IMR-90 (cell line): ENCODE data around the gene HMGN1. TPM values are rescaled to one million over a fixed set of nuclear protein-coding genes. Genes with fewer than 3 reads are reported as not detected.

Experiments used
- ATAC-seq: fragments of 200-7000 bp; cut with Tn5 transposase; 2 replicates; pipeline ENCODE4 v1.9.1; 2020; ENCODE audit warnings: low read depth, mild to moderate bottlenecking, moderate library complexity
- BruUV-seq: library from RNA; stranded (reverse); fragments of 400-500 nt; replicated peaks from 2 replicates; lab custom pipeline; 2021; lab: Mats Ljungman, UMichigan
- CTCF ChIA-PET: fragments of 300-600 bp; formaldehyde crosslinking; extraction: SDS; loops from one replicate; lab custom pipeline; 2021; ENCODE audit warnings: antibody characterized with exemption; lab: Yijun Ruan, JAX
- POLR2A ChIA-PET: fragments of 300-600 bp; sonication (Branson Sonifier 250); formaldehyde crosslinking; loops from one replicate; lab custom pipeline; 2022; ENCODE audit warnings: antibody characterized with exemption; ENCODE audit not compliant: unreplicated experiment; lab: Charles Lee
- DNase-seq: peaks from one replicate; pipeline ENCODE4 v3.0.0; 2013
- H2AFZ ChIP-seq: replicated peaks from 2 replicates; pipeline ENCODE3; 2013; ENCODE audit warnings: low read length, mild to moderate bottlenecking; ENCODE audit not compliant: poor library complexity
- H2AK5ac ChIP-seq: 2 replicates; pipeline ENCODE4 v1.6.1; 2013; ENCODE audit warnings: low read depth, low read length, inconsistent platforms
- H2AK9ac ChIP-seq: replicated peaks from 2 replicates; pipeline ENCODE3; 2013; ENCODE audit warnings: mild to moderate bottlenecking, low read depth, low read length, moderate library complexity; ENCODE audit not compliant: poor library complexity
- H2BK120ac ChIP-seq: 2 replicates; pipeline ENCODE4 v1.6.1; 2013; ENCODE audit warnings: low read depth, low read length, inconsistent platforms
- H2BK15ac ChIP-seq: 3 replicates; pipeline ENCODE4 v1.6.1; 2013; ENCODE audit warnings: low read depth, low read length, inconsistent platforms
- H2BK20ac ChIP-seq: 2 replicates; pipeline ENCODE4 v1.6.1; 2013; ENCODE audit warnings: low read depth, mild to moderate bottlenecking, inconsistent platforms, low read length, moderate library complexity
- H2BK5ac ChIP-seq: 2 replicates; pipeline ENCODE4 v1.6.1; 2013; ENCODE audit warnings: mild to moderate bottlenecking, low read depth, low read length, inconsistent platforms; ENCODE audit not compliant: poor library complexity, severe bottlenecking
- H3K14ac ChIP-seq: replicated peaks from 2 replicates; pipeline ENCODE4 v1.6.1; 2013; ENCODE audit warnings: low read depth, low read length, inconsistent platforms
- H3K18ac ChIP-seq: 2 replicates; pipeline ENCODE4 v1.6.1; 2013; ENCODE audit warnings: low read depth, low read length, control low read depth
- H3K23ac ChIP-seq: 2 replicates; pipeline ENCODE4 v1.6.1; 2013; ENCODE audit warnings: low read depth, low read length, inconsistent platforms
- H3K27ac ChIP-seq: 2 replicates; pipeline ENCODE4 v1.5.1; 2013; ENCODE audit warnings: mild to moderate bottlenecking, control low read depth, low read length; ENCODE audit not compliant: insufficient read depth
- H3K27me3 ChIP-seq: 2 replicates; pipeline ENCODE4 v1.6.1; 2013; ENCODE audit warnings: low read length; ENCODE audit not compliant: control insufficient read depth, insufficient read depth
- H3K36me3 ChIP-seq: 2 replicates; pipeline ENCODE4 v1.6.1; 2013; ENCODE audit warnings: low read length, mixed read lengths; ENCODE audit not compliant: control insufficient read depth, insufficient read depth
- H3K4ac ChIP-seq: 2 replicates; pipeline ENCODE4 v1.6.1; 2013; ENCODE audit warnings: low read depth, low read length, inconsistent platforms
- H3K4me1 ChIP-seq: 2 replicates; pipeline ENCODE4 v1.6.1; 2013; ENCODE audit warnings: low read length, mixed read lengths; ENCODE audit not compliant: control insufficient read depth, insufficient read depth
- H3K4me2 ChIP-seq: 2 replicates; pipeline ENCODE4 v1.6.1; 2013; ENCODE audit warnings: low read depth, mild to moderate bottlenecking, control low read depth, low read length, moderate library complexity
- H3K4me3 ChIP-seq: 2 replicates; pipeline ENCODE4 v1.5.1; 2013; ENCODE audit warnings: low read depth, mild to moderate bottlenecking, control low read depth, low read length, moderate library complexity; ENCODE audit not compliant: insufficient read depth
- H3K56ac ChIP-seq: 2 replicates; pipeline ENCODE4 v1.6.1; 2013; ENCODE audit warnings: low read length, inconsistent platforms; ENCODE audit not compliant: insufficient read depth; ENCODE audit errors: extremely low read depth
- H3K79me1 ChIP-seq, 2 experiments: 2 replicates each; pipeline ENCODE4 v1.6.1; 2013; ENCODE audit warnings: low read length in 2 of 2, inconsistent platforms in 1 of 2, low read depth in 1 of 2
- H3K9ac ChIP-seq: 2 replicates; pipeline ENCODE4 v1.6.1; 2013; ENCODE audit warnings: low read depth, low read length, control low read depth
- H3K9me1 ChIP-seq: 2 replicates; pipeline ENCODE4 v1.6.1; 2013; ENCODE audit warnings: low read length, inconsistent platforms; ENCODE audit not compliant: insufficient read depth
- H3K9me3 ChIP-seq: 2 replicates; pipeline ENCODE4 v1.6.1; 2013; ENCODE audit warnings: low read length; ENCODE audit not compliant: control insufficient read depth, insufficient read depth
- H4K20me1 ChIP-seq: 2 replicates; pipeline ENCODE4 v1.6.1; 2013; ENCODE audit warnings: low read length, inconsistent platforms; ENCODE audit not compliant: insufficient read depth
- H4K5ac ChIP-seq: 2 replicates; pipeline ENCODE4 v1.6.1; 2013; ENCODE audit warnings: mild to moderate bottlenecking, low read depth, low read length, control low read depth
- H4K8ac ChIP-seq, 2 experiments: 2 replicates each; pipeline ENCODE4 v1.6.1; 2013; ENCODE audit warnings: low read depth in 2 of 2, low read length in 2 of 2, control low read depth in 1 of 2, inconsistent platforms in 1 of 2
- H4K91ac ChIP-seq: 2 replicates; pipeline ENCODE4 v1.6.1; 2013; ENCODE audit warnings: low read depth, low read length, inconsistent platforms; ENCODE audit not compliant: insufficient read depth
- BHLHE40 ChIP-seq: fragments of 150-350 bp; IDR thresholded peaks from 2 replicates; pipeline ENCODE4 v1.6.1; 2016; ENCODE audit warnings: mild to moderate bottlenecking, low read depth, low read length
- CEBPB ChIP-seq: IDR thresholded peaks from 2 replicates; pipeline ENCODE4 v1.6.1; 2012; ENCODE audit warnings: low read depth, low read length, improper control_type of control experiment
- CHD1 ChIP-seq: IDR thresholded peaks from 2 replicates; pipeline ENCODE4 v1.6.1; 2012; ENCODE audit warnings: low read depth, low read length, improper control_type of control experiment
- FOS ChIP-seq: fragments of 150-350 bp; IDR thresholded peaks from 2 replicates; pipeline ENCODE4 v1.6.1; 2016; ENCODE audit warnings: low read depth, low read length
- MAFK ChIP-seq: IDR thresholded peaks from 2 replicates; pipeline ENCODE4 v1.6.1; 2012; ENCODE audit warnings: low read depth, low read length, improper control_type of control experiment
- MAZ ChIP-seq: IDR thresholded peaks from 2 replicates; pipeline ENCODE4 v1.6.1; 2012; ENCODE audit warnings: low read depth, mild to moderate bottlenecking, low read length, improper control_type of control experiment, moderate library complexity, borderline replicate concordance
- MXI1 ChIP-seq: IDR thresholded peaks from 2 replicates; pipeline ENCODE4 v1.6.1; 2012; ENCODE audit warnings: low read depth, mild to moderate bottlenecking, low read length, moderate library complexity, borderline replicate concordance
- NFE2L2 ChIP-seq: fragments of 150-350 bp; IDR thresholded peaks from 2 replicates; pipeline ENCODE4 v1.6.1; 2016; ENCODE audit warnings: low read depth, mild to moderate bottlenecking, low read length
- POLR2A ChIP-seq: IDR thresholded peaks from 2 replicates; pipeline ENCODE4 v1.6.1; 2012; ENCODE audit warnings: mild to moderate bottlenecking, low read depth, low read length
- RAD21 ChIP-seq: IDR thresholded peaks from 2 replicates; pipeline ENCODE4 v1.6.1; 2012; ENCODE audit warnings: low read length, improper control_type of control experiment
- RCOR1 ChIP-seq: IDR thresholded peaks from 2 replicates; pipeline ENCODE4 v1.6.1; 2012; ENCODE audit warnings: mild to moderate bottlenecking, low read length, improper control_type of control experiment; ENCODE audit not compliant: insufficient replicate concordance
- RFX5 ChIP-seq: IDR thresholded peaks from 2 replicates; pipeline ENCODE4 v1.8.0; 2012; ENCODE audit warnings: low read depth, mild to moderate bottlenecking, low read length, moderate library complexity
- SMC3 ChIP-seq: fragments of 150-350 bp; IDR thresholded peaks from 2 replicates; pipeline ENCODE4 v1.6.1; 2016; ENCODE audit warnings: low read depth, mild to moderate bottlenecking, antibody characterized with exemption, low read length, moderate library complexity
- WGBS, 2 experiments: methylation state at CpG; one replicate each; pipeline versions ENCODE4 v1.1.5 to v1.1.7; 2013; ENCODE audit warnings: missing lambda C conversion rate in 2 of 2; ENCODE audit not compliant: insufficient read length in 1 of 2; ENCODE audit errors: extremely low coverage in 2 of 2; 5-methylcytosine and 5-hydroxymethylcytosine counted together
- dilution Hi-C: fragments of 300-500 bp; cut with HindIII; formaldehyde crosslinking; loops from one replicate; pipeline ENCODE4 v1.14.3; 2018; ENCODE audit warnings: low sequenced_read_pairs; ENCODE audit not compliant: unreplicated experiment
- in situ Hi-C: fragments of 300-500 bp; cut with MboI; formaldehyde crosslinking; loops from 3 replicates; pipeline ENCODE4 v1.14.3; 2019; ENCODE audit warnings: low sequenced_read_pairs, inconsistent platforms, mixed read lengths
- intact Hi-C: fragments of 100-400 bp; cut with micrococcal nuclease; formaldehyde crosslinking; loops from 2 replicates; pipeline ENCODE4 v1.10.0; 2022
- polyA plus RNA-seq, 3 experiments: library from polyadenylated mRNA; depleted of rRNA; stranded (reverse); fragments of >200 nt; gene quantifications; 2 replicates each; pipeline ENCODE4 v1.2.3, GENCODE V29; 2012; ENCODE audit warnings: low replicate concordance in 1 of 3
- total RNA-seq: library from RNA; depleted of rRNA; stranded (reverse); fragments of >200 nt; gene quantifications from 2 replicates; pipeline ENCODE4 v1.2.3, GENCODE V29; 2012
- TF ChIP-seq, protein P1 (sequence below): conservative IDR thresholded peaks from 2 replicates; pipeline ENCODE4 v1.5.1; 2012; ENCODE audit warnings: mild to moderate bottlenecking, low read depth, low read length, improper control_type of control experiment
- TF ChIP-seq, protein P2 (sequence below): fragments of 150-350 bp; IDR thresholded peaks from 2 replicates; pipeline ENCODE4 v1.6.1; 2016; ENCODE audit warnings: low read depth, mild to moderate bottlenecking, low read length, moderate library complexity, borderline replicate concordance
- TF ChIP-seq, protein P3 (sequence below): fragments of 150-350 bp; IDR thresholded peaks from 2 replicates; pipeline ENCODE4 v1.6.1; 2017; ENCODE audit warnings: mild to moderate bottlenecking, antibody characterized with exemption, low read length, low read depth

Gene HMGN1
- total and polyA plus RNA-seq, 2 of the 4 experiments (the other 2 are of a cell fraction), result 55.2 to 155 TPM

DNA sequence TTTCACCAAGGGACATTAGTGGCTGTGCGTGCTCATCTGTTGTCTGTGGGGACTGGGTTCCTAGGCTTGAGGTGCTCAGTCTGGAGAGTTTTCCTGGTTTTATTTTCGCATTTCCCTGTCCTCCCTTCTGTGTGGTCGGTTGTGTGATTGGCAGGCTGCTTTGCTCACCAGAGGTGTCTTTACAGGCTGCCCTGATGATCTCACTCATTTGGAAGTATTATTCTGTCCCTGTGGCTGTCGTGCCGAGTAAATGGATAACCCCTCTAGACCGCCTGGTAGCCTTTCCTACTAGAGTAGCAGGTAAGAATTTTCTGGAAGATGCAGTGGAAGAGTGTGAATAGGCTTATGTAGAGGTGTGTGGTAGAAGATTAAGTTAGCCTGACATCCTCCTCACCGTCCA is 44.1 kb upstream of the HMGN1 start:
- Histone ChIP-seq H2AFZ (no peak overlapping the region), H3K23ac (no peak overlapping the region), H4K20me1 (peaks cover 16% of the 10 kb centered on the region), H2BK5ac (no peak overlapping the region), H3K9ac (no peak overlapping the region), H3K79me1 (peaks cover 12 to 36% of the 10 kb centered on the region in 2 experiments), H2BK15ac (no peak overlapping the region), H2AK9ac (no peak overlapping the region), H2AK5ac (no peak overlapping the region), H3K4me1 (peaks cover 6% of the 10 kb centered on the region), H3K36me3 (peaks cover 41% of the 10 kb centered on the region), H3K27me3 (no peaks in the 10 kb centered on the region), H3K4ac (no peak overlapping the region), H3K14ac (no peak overlapping the region), H3K27ac (no peak overlapping the region), H4K5ac (no peak overlapping the region), H3K18ac (no peak overlapping the region), H2BK20ac (no peak overlapping the region), H3K56ac (no peak overlapping the region), H3K9me3 (no peaks in the 10 kb centered on the region), H4K91ac (no peak overlapping the region), H3K9me1 (peaks cover 6% of the 10 kb centered on the region; the same call in 1 of the 2 replicates), H3K4me2 (no peak overlapping the region), H3K4me3 (no peak overlapping the region), H4K8ac (no peak overlapping the region), H2BK120ac (no peak overlapping the region)
- dilution Hi-C loops (no loop called here), intact Hi-C loops (no loop called here), in situ Hi-C loops (no loop called here)
- TF ChIP-seq POLR2A (no peak), CHD1 (no peak), RAD21 (no peak), NFE2L2 (no peak), SMC3 (no peak), RCOR1 (no peak), MAFK (no peak), CEBPB (no peak), MXI1 (no peak), BHLHE40 (no peak), FOS (no peak), MAZ (no peak), RFX5 (no peak)
- TF ChIP-seq, protein P1, sequence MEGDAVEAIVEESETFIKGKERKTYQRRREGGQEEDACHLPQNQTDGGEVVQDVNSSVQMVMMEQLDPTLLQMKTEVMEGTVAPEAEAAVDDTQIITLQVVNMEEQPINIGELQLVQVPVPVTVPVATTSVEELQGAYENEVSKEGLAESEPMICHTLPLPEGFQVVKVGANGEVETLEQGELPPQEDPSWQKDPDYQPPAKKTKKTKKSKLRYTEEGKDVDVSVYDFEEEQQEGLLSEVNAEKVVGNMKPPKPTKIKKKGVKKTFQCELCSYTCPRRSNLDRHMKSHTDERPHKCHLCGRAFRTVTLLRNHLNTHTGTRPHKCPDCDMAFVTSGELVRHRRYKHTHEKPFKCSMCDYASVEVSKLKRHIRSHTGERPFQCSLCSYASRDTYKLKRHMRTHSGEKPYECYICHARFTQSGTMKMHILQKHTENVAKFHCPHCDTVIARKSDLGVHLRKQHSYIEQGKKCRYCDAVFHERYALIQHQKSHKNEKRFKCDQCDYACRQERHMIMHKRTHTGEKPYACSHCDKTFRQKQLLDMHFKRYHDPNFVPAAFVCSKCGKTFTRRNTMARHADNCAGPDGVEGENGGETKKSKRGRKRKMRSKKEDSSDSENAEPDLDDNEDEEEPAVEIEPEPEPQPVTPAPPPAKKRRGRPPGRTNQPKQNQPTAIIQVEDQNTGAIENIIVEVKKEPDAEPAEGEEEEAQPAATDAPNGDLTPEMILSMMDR, result no peak
- TF ChIP-seq, protein P2, sequence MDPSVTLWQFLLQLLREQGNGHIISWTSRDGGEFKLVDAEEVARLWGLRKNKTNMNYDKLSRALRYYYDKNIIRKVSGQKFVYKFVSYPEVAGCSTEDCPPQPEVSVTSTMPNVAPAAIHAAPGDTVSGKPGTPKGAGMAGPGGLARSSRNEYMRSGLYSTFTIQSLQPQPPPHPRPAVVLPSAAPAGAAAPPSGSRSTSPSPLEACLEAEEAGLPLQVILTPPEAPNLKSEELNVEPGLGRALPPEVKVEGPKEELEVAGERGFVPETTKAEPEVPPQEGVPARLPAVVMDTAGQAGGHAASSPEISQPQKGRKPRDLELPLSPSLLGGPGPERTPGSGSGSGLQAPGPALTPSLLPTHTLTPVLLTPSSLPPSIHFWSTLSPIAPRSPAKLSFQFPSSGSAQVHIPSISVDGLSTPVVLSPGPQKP, result no peak
- TF ChIP-seq, protein P3, sequence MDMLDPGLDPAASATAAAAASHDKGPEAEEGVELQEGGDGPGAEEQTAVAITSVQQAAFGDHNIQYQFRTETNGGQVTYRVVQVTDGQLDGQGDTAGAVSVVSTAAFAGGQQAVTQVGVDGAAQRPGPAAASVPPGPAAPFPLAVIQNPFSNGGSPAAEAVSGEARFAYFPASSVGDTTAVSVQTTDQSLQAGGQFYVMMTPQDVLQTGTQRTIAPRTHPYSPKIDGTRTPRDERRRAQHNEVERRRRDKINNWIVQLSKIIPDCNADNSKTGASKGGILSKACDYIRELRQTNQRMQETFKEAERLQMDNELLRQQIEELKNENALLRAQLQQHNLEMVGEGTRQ, result no peak
- ChIA-PET POLR2A (no interaction called here), CTCF (no interaction called here)
- DNase-seq, result no peak
- WGBS, 2 experiments, result 93% methylated on average over 5 of the region's 7 CpGs; no CpG with 5 or more reads in 1 of the 2 experiments
- no TSS peak for BruUV-seq
- no peak for ATAC-seq
